Neural progenitor cell (in vitro differentiated cells): ENCODE measurements around the gene LRRC4B.

ENCODE experiments used
- EZH2 ChIP-seq: fragments of 200-600 bp; sonication (generic); IDR thresholded peaks from 2 replicates; pipeline ENCODE4 v1.6.1; 2017; ENCODE audit warnings: antibody characterized with exemption, mild to moderate bottlenecking, moderate library complexity
- TF ChIP-seq, protein P1 (sequence below): fragments of 200-600 bp; sonication (generic); IDR thresholded peaks from 2 replicates; pipeline ENCODE4 v1.5.1; 2017; ENCODE audit warnings: antibody characterized with exemption, mild to moderate bottlenecking

DNA sequence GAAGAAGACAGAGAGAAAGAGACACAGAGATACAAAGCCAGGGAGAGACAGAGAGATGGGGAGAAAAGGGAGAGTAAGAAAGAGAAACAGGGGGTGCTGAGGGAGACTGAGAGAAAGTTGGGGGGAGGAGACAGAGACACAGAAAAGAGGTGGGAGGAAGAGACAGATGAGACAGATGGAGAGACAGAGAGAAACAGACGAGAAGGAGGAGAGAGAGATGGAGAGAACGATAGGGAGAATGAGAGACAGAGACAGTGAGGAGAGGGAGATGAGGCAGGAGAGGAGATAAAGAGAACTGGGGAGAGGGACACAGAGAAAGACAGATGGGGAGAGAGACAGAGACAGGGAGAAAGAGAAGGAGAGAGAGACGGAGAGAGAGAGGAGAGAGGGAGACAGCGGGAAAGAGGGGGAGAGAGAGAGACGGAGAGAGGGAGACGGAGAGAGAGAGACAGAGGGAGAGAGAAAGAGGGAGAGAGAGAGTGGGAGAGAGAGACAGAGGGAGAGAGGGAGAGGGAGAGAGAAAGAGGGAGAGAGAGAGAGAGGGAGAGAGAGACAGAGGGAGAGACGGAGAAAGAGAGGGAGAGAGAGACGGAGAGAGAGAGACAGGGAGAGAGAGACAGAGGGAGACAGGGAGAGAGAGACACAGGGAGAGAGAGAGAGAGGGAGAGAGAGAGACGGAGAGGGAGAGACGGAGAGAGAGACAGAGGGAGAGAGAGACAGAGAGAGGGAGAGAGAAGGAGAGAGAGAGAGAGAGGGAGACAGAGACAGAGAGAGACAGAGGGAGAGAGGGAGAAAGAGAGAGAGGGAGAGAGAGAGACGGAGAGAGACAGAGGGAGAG lies 69.8 kb downstream of the LRRC4B start:
- TF ChIP-seq, protein P1, sequence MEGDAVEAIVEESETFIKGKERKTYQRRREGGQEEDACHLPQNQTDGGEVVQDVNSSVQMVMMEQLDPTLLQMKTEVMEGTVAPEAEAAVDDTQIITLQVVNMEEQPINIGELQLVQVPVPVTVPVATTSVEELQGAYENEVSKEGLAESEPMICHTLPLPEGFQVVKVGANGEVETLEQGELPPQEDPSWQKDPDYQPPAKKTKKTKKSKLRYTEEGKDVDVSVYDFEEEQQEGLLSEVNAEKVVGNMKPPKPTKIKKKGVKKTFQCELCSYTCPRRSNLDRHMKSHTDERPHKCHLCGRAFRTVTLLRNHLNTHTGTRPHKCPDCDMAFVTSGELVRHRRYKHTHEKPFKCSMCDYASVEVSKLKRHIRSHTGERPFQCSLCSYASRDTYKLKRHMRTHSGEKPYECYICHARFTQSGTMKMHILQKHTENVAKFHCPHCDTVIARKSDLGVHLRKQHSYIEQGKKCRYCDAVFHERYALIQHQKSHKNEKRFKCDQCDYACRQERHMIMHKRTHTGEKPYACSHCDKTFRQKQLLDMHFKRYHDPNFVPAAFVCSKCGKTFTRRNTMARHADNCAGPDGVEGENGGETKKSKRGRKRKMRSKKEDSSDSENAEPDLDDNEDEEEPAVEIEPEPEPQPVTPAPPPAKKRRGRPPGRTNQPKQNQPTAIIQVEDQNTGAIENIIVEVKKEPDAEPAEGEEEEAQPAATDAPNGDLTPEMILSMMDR = no peak
- no peak for TF ChIP-seq EZH2
